ENCODE measurements around the gene LARP4B.

DNA sequence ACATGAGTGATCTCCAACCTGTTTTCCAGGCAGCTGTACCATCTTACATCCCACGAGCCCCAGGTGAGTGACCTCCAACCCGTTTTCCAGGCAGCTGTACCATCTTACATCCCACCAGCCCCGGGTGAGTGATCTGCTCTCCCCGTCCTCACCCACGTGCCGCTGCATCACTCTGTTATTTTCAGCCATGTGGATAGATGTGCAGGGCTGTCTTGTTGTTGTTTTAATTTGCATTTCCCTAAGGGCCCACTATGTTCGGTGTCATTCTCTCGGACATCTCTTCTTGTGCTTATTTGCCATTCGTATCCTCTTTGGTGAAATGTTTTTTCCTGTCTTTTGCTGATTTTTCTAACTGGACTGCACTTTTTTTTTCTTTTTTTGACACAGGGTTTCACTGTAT lies 17.9 kb upstream of the LARP4B start:
- TF ChIP-seq CTCF (IDR thresholded peaks at IDR 0.05; ENCODE audit: extremely low read depth in 1 of 2, insufficient read depth in 1 of 2, low read depth in 1 of 2, low read length in 2 of 2) (no peak), EZH2 (IDR thresholded peaks at IDR 0.05; ENCODE audit: borderline replicate concordance, low read depth, low read length, severe bottlenecking) (no peak), POLR2AphosphoS5 (IDR thresholded peaks at IDR 0.05; ENCODE audit: insufficient read depth, low read depth, low read length) (no peak), POLR2A (IDR thresholded peaks at IDR 0.05; ENCODE audit: low read depth, low read length) (no peak), FOS (IDR thresholded peaks at IDR 0.05; ENCODE audit: borderline replicate concordance, insufficient read depth, low read length) (no peak), MYC (IDR thresholded peaks at IDR 0.05; ENCODE audit: low read depth, low read length) (no peak), GATA2 (IDR thresholded peaks at IDR 0.05; ENCODE audit: insufficient read depth, insufficient read length, low read depth, low read length) (no peak), JUN (IDR thresholded peaks at IDR 0.05; ENCODE audit: borderline replicate concordance, insufficient read depth, insufficient read length, low read depth) (no peak)
- TF ChIP-seq, protein P1, sequence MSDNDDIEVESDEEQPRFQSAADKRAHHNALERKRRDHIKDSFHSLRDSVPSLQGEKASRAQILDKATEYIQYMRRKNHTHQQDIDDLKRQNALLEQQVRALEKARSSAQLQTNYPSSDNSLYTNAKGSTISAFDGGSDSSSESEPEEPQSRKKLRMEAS (IDR thresholded peaks at IDR 0.05; ENCODE audit: insufficient read depth, insufficient read length): no peak

All from endothelial cell of umbilical vein (primary cell).